ENCODE results near the gene HGF.

GRCh38 chr7:81775560-81775959 lies 5.7 kb upstream of the HGF start:
- TF ChIP-seq CTCF (IDR thresholded peaks at IDR 0.05) (no peak), POLR2A (IDR thresholded peaks at IDR 0.05) (no peak)
